Measurements from ENCODE around the gene SF3A2. TPM values are rescaled to one million over a fixed set of nuclear protein-coding genes. Genes with fewer than 3 reads are reported as not detected.
A peak's percentile ranks its signal among the peaks of the same experiment; 100 is the strongest.

Gene SF3A2
- total and polyA plus RNA-seq, 2 donors (not counting 1 experiment from before 2014, with no cell fraction given) = 98.2 to 140 TPM

- H3K4me1 Mint-ChIP-seq = peaks cover 33% of the 10 kb centered on the region
- no peak for ATAC-seq (ENCODE audit: low read depth)
- peaks cover 16 to 34% of the 10 kb centered on the region in 2 donors for H3K4me1 ChIP-seq (ENCODE audit: control insufficient read depth in 2 of 2, insufficient read depth in 2 of 2, low read length in 2 of 2)
- peak overlapping the region in 1 of 2 donors; percentile 36 for H3K27ac ChIP-seq (ENCODE audit: low read length in 2 of 2)
- peaks cover 0 to 69% of the 10 kb centered on the region in 2 experiments for H3K36me3 ChIP-seq (replicated peaks in 1 of 2; ENCODE audit: control extremely low read depth in 1 of 2, control insufficient read depth in 1 of 2, extremely low read depth in 1 of 2, insufficient read depth in 2 of 2, low read length in 1 of 2)
- POLR2A ChIA-PET = interaction anchor here (0.6 to 1.5 kb wide), 6 partner anchors 23 to 295 kb away, joined by 3 to 7 read pairs (median 4); no protein-coding TSS in a partner anchor
- H3K27ac Mint-ChIP-seq = peak overlapping the region; percentile 79
- no peak for DNase-seq
- no peaks in the 10 kb centered on the region for H3K27me3 ChIP-seq (replicated peaks in 1 of 4; ENCODE audit: control extremely low read depth in 1 of 4, control insufficient read depth in 3 of 4, insufficient read depth in 4 of 4, low read length in 3 of 4)
- TF ChIP-seq EZH2 (IDR thresholded peaks at IDR 0.05; ENCODE audit: borderline replicate concordance, insufficient read depth, low read depth, low read length, poor library complexity, severe bottlenecking) (no peak), CTCF (IDR thresholded peaks at IDR 0.05) (no peak)
- no peak overlapping the region for H3K9ac ChIP-seq (ENCODE audit: low read length)
- H3K27me3 Mint-ChIP-seq = no peaks in the 10 kb centered on the region
- intact Hi-C loops (cut with micrococcal nuclease) = no loop called here
- peak overlapping the region; percentile 49 for H3K4me2 ChIP-seq (replicated peaks; ENCODE audit: low read depth, low read length, poor library complexity, severe bottlenecking)
- 96% methylated on average over 48 of the region's 48 CpGs for WGBS (ENCODE audit: insufficient coverage)
- peaks cover 47% of the 10 kb centered on the region for H4K20me1 ChIP-seq (ENCODE audit: control insufficient read depth, insufficient read depth, low read length, poor library complexity, severe bottlenecking)
- no peaks in the 10 kb centered on the region for H3K9me3 ChIP-seq (ENCODE audit: control extremely low read depth in 1 of 3, control insufficient read depth in 2 of 3, insufficient read depth in 1 of 3, low read length in 2 of 3)
- H3K9me3 Mint-ChIP-seq (ENCODE audit: insufficient read depth) = no peaks in the 10 kb centered on the region
- H3K79me2 ChIP-seq (ENCODE audit: control insufficient read depth, insufficient read depth, low read length) = peaks cover 36% of the 10 kb centered on the region
- no peak overlapping the region for H3K4me3 ChIP-seq (ENCODE audit: control extremely low read depth in 1 of 5, extremely low read depth in 1 of 5, insufficient read depth in 1 of 5, low read depth in 2 of 5, low read length in 4 of 5)
- no peak overlapping the region for H2AFZ ChIP-seq (ENCODE audit: insufficient read depth, low read depth, low read length, poor library complexity, severe bottlenecking)
- peak overlapping the region; percentile 32 for H3K4me3 Mint-ChIP-seq
- CTCF ChIA-PET = interaction anchor here (0.5 to 1.8 kb wide), 5 partner anchors 10 to 409 kb away, joined by 3 to 7 read pairs (median 4); partner anchors contain the start of gene AP3D1
These were observed 8.2 kb upstream of the SF3A2 start for GRCh38 chr19:2228157-2229030.
